ENCODE measurements around the gene ZNF326. TPM values are rescaled to one million over a fixed set of nuclear protein-coding genes. Genes with fewer than 3 reads are reported as not detected.

Gene ZNF326
- polyA plus RNA-seq, 1 donor (not counting 4 experiments of a cell fraction or from before 2014, with no cell fraction given) = 22.7 TPM

DNA sequence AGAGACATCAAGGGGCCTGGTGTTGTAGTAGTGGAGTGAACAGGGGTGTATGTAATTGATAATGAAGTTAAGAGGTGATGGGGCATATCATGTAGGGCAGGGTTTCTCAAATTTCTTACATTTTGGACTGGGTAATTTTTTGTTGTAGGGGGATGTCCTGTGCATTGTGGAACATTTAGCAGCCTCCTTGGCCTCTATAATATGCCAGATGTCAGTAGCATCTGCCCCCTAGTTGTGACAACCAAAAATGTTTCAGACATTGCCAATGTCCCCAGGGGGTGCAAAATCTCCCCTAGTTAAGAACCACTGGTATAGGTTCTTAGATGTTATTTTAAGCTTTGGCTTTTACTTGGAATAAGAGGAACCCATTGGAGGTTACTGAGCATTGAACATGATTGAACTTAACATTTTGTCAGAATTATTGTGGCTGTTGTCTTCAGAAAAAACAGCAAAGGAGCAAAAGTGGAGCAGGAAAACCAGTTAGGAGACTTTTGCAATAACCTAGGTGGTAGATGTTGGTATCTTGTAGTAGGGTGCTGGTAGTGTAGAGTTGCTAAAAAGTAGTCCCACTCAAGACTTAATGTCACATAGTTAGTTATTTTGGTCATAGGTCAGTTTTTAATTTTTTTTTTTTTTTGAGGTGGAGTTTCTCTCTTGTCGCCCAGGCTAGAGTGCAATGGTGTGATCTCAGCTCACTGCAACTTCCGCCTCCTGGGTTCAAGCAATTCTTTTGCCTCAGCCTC lies 6.2 kb downstream of the ZNF326 start:
- Histone ChIP-seq H3K9ac (ENCODE audit: control insufficient read depth, extremely low read depth, insufficient read depth, low read length) (no peak overlapping the region), H3K36me3 (ENCODE audit: control insufficient read depth in 2 of 2, extremely low read depth in 1 of 2, insufficient read depth in 2 of 2, low read length in 2 of 2) (peaks cover 4 to 6% of the 10 kb centered on the region in 2 experiments), H3K9me1 (ENCODE audit: control insufficient read depth, extremely low read depth, insufficient read depth, low read length) (no peaks in the 10 kb centered on the region), H3K79me2 (ENCODE audit: control insufficient read depth, insufficient read depth, low read length) (peaks cover 67% of the 10 kb centered on the region), H4K20me1 (ENCODE audit: control insufficient read depth, extremely low read depth, insufficient read depth, low read length) (no peaks in the 10 kb centered on the region), H3K4me3 (ENCODE audit: control insufficient read depth in 2 of 3, extremely low read depth in 1 of 3, insufficient read depth in 2 of 3, low read depth in 1 of 3, low read length in 3 of 3) (no peak overlapping the region), H3K4me1 (ENCODE audit: control insufficient read depth, extremely low read depth, insufficient read depth, low read length) (peaks cover 17% of the 10 kb centered on the region), H3K9me3 (ENCODE audit: control insufficient read depth, low read depth, low read length) (no peaks in the 10 kb centered on the region), H3K27me3 (ENCODE audit: control insufficient read depth, extremely low read depth, insufficient read depth, low read length) (no peaks in the 10 kb centered on the region), H3K4me2 (ENCODE audit: control insufficient read depth, extremely low read depth, insufficient read depth, low read depth, low read length) (no peak overlapping the region), H2AFZ (ENCODE audit: control insufficient read depth, low read length) (no peak overlapping the region), H3K27ac (ENCODE audit: control insufficient read depth, insufficient read depth, low read length) (no peak overlapping the region)
- DNase-seq (ENCODE audit: low read depth, low spot score) (no peak), FAIRE-seq (no peak)
- dilution Hi-C loops (cut with MboI; ENCODE audit: extremely low pct_ligation_motif_present, low sequenced_read_pairs) = no loop called here
- no peak for TF ChIP-seq EZH2 (IDR thresholded peaks at IDR 0.05; ENCODE audit: low read length)
- TF ChIP-seq, protein P1, sequence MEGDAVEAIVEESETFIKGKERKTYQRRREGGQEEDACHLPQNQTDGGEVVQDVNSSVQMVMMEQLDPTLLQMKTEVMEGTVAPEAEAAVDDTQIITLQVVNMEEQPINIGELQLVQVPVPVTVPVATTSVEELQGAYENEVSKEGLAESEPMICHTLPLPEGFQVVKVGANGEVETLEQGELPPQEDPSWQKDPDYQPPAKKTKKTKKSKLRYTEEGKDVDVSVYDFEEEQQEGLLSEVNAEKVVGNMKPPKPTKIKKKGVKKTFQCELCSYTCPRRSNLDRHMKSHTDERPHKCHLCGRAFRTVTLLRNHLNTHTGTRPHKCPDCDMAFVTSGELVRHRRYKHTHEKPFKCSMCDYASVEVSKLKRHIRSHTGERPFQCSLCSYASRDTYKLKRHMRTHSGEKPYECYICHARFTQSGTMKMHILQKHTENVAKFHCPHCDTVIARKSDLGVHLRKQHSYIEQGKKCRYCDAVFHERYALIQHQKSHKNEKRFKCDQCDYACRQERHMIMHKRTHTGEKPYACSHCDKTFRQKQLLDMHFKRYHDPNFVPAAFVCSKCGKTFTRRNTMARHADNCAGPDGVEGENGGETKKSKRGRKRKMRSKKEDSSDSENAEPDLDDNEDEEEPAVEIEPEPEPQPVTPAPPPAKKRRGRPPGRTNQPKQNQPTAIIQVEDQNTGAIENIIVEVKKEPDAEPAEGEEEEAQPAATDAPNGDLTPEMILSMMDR (optimal IDR thresholded peaks at IDR 0.05 in 1 of 3, IDR thresholded peaks at IDR 0.05 in 1 of 3, conservative IDR thresholded peaks at IDR 0.05 in 1 of 3; ENCODE audit: extremely low read depth in 1 of 3, insufficient read depth in 2 of 3, low read length in 3 of 3) = peak in 1 of 3 experiments; percentile 35

DNA sequence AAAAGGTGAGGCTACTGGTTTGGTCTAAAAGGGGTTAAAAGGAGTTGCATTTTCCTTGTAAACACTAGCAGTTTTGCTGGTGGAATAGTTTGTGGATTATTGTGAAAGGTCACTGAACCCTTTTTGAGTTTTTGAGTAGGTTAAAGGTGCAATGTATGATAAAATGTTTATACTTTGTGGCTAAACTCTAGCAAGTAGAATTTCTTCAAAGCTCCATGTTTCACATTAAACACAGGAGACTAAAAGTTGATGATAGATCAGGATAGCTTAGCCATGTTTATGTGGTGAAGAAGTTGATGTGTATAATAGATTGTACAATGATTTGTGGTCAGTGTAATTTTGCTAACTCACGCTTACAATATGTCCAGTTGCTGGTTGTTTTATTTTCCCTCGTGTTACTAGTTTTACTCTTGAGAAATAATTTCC lies 13.1 kb downstream of the ZNF326 start:
- Histone ChIP-seq H3K9ac (ENCODE audit: control insufficient read depth, extremely low read depth, insufficient read depth, low read length) (no peak overlapping the region), H3K9me3 (ENCODE audit: control insufficient read depth, low read depth, low read length) (no peaks in the 10 kb centered on the region), H3K4me1 (ENCODE audit: control insufficient read depth, extremely low read depth, insufficient read depth, low read length) (peaks cover 5% of the 10 kb centered on the region), H3K27ac (ENCODE audit: control insufficient read depth, insufficient read depth, low read length) (no peak overlapping the region), H3K79me2 (ENCODE audit: control insufficient read depth, insufficient read depth, low read length) (peaks cover 24% of the 10 kb centered on the region), H3K4me2 (ENCODE audit: control insufficient read depth, extremely low read depth, insufficient read depth, low read depth, low read length) (no peak overlapping the region), H3K9me1 (ENCODE audit: control insufficient read depth, extremely low read depth, insufficient read depth, low read length) (no peaks in the 10 kb centered on the region), H3K27me3 (ENCODE audit: control insufficient read depth, extremely low read depth, insufficient read depth, low read length) (no peaks in the 10 kb centered on the region), H2AFZ (ENCODE audit: control insufficient read depth, low read length) (no peak overlapping the region), H4K20me1 (ENCODE audit: control insufficient read depth, extremely low read depth, insufficient read depth, low read length) (no peaks in the 10 kb centered on the region), H3K36me3 (ENCODE audit: control insufficient read depth in 2 of 2, extremely low read depth in 1 of 2, insufficient read depth in 2 of 2, low read length in 2 of 2) (peaks cover 4 to 15% of the 10 kb centered on the region in 2 experiments), H3K4me3 (ENCODE audit: control insufficient read depth in 2 of 3, extremely low read depth in 1 of 3, insufficient read depth in 2 of 3, low read depth in 1 of 3, low read length in 3 of 3) (no peak overlapping the region)
- dilution Hi-C loops (cut with MboI; ENCODE audit: extremely low pct_ligation_motif_present, low sequenced_read_pairs) = no loop called here
- FAIRE-seq = no peak
- TF ChIP-seq EZH2 (IDR thresholded peaks at IDR 0.05; ENCODE audit: low read length) = no peak
- TF ChIP-seq, protein P1 (optimal IDR thresholded peaks at IDR 0.05 in 1 of 3, IDR thresholded peaks at IDR 0.05 in 1 of 3, conservative IDR thresholded peaks at IDR 0.05 in 1 of 3; ENCODE audit: extremely low read depth in 1 of 3, insufficient read depth in 2 of 3, low read length in 3 of 3) = no peak
- DNase-seq (ENCODE audit: low read depth, low spot score) = no peak

Measured in keratinocyte (primary cell).